Stimulated activated CD4-positive, alpha-beta T cell treated with anti-CD3 and anti-CD28 coated beads, Interleukin-4, amount 100 ng/mL, for 24 hours (primary cell): ENCODE results near the gene LPCAT3.

Experiments
- DNase-seq: peaks from one replicate; pipeline ENCODE4 v3.0.0-alpha.2; 2020

Gene LPCAT3

DNA sequence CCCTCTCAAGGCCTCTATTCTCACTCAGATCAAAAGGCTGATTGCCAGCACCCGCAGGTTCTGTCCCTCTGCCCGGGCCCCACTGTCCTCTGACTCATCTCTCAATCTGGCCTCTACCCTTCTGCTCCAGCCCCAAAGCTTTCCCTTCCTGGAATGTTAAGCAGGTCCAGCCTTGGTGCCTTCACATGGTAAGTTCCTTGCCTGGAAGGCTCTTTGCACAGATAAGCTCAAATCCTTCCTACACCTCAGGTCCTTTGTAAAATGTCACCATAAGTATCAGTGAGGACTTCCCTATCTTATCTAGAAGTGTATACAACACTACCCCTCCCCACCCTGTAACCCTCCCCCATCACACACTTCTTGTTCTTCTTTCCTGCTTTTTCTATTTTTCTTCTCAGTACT is 22.2 kb downstream of the LPCAT3 start:
- DNase-seq = no peak

DNA sequence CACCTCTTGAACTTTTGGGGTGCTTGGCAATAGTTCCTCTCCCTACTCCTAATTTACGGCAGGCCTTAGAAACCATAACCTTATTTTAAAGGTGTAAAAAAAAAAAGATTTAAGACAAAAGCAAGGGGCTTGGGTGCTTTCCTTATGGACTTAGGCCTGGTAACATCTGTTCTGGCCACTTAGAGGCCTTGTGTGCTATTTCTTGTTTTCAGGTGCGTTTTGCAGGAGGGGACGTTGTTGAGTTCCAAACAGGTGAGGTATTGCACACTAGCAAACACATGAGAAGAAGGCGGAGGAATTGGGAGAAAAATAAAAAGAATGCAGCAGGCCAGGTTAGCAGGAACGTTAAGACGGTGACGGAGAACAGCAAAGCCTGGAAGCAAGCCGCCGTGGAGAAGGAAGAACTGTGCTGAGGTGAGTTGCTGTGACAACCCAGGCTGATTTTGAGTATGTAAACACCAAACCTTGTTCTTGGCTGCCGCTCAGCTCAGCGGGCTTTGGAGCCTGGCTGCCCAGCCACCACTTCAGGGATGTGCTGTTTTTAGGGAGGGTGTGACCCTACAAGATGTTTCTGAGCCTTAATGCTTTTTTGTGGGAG is 30.2 kb downstream of the LPCAT3 start:
- DNase-seq = no peak

DNA sequence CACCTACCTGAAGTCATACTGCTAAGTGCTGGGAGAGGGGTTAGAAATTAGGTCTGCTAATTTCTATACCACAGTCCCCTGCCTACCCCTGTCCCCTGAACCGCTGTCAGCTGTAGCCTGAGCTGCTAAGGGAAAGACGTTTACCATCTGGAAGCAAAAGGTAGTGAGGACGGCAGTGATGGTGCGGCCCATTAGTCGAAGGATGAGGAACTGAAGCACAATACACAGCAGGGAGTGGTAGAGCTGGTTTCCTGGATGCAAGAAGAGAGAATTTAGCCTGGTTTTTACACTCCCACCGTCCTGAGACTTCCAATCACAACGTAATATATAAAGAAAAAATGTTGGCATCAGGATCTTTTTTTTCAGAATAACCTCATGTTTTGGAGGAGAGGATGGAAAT is 35.7 kb downstream of the LPCAT3 start:
- DNase-seq = no peak

DNA sequence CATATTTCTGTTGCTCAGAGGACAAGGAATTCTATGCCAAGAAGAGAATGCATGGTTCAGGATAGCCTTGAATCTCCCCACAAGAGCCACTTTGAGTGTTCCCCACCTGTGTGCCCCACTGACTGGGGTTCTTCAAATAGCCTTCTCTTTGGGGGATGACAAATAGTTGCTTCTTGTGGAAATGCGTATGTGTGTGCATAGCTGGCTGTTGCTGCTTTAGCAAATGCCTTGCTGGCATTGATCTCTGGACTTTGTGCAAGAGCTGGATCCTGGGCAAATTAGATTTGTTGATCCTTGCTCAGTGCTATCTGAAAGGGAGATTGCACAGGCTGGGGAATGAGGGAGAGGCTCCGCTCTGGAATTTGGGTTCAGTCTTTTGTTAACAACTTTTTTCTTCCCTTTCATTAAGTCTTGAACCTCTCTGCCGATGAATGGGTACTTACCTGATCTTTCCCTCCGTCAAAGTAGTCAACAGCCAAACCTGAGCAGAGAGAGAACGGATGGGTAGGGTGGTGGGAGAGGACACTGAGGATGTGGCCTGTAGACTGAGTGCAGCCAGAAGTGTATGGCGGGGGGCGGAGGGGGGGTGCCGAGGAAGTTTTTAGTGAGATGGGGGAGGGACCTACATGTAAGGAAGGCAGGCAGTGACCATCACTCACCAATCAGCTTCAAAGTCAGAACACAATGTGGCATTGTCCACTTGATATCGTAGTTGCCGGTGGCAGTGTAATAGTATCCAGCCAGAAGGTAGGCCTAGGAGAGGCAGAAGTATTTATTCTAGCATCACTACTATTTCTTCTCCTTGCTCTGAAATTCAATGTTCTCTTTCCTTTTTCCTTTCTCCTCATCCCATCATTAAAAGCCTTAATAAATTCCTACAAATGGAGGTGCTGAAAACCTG is 36.9 kb downstream of the LPCAT3 start:
- no peak for DNase-seq

DNA sequence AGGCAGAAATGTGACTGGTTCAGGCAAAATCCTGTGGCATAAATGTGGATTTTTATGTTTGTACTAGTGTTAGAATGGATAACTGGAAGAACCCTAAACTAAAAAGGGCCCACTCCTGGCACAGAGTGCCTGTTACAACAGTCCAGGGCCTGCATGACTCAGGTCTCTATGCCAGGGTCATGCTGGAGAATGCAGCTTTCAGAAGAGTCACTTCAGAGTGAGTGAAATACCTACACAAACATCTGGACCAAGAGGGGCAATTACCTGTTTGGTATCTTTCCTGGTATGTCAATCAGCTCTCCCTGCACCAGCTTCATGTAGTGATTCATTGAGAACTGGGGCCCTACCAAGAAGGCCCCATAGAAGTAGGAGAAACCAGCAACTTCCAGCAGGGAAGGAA is 37.5 kb downstream of the LPCAT3 start:
- DNase-seq = no peak

DNA sequence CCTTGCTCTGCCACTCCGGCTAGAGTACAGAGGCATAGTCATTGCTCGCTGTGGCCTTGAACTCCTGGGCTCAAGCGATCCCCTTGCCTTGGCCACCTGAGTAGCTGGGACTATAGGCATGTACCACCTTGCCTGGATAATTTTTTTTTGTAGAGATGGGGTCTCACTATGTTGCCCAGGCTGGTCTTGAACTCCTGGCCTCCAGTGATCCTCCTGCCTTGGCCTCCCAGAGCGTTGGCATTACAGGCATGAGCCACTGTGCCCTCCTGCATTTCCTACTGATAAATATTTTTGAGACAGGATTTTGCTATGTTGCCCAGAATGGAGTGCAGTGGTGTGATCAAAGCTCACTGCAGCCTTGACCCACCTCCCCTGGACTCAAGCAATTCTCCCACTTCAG is 38.2 kb downstream of the LPCAT3 start:
- no peak for DNase-seq

DNA sequence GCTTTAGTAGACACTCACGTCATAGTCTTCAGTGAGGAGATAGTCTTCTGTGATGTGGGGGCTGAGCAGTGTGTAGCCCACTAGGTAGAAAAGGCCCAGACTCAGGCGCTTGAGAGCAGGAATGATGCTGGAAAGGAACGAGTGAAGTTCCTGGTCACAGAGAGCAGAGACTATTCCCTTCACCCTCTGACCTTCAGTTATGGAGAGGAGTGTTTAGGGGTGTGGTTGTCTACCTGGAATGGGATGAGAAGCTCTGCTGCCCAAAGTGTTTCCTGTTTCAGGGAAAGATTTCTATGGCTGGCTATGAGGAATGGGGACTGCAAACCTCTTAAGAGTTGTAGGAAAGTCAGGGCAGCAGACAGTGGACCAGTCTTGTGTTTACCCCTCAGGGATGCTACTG is 38.8 kb downstream of the LPCAT3 start:
- no peak for DNase-seq

DNA sequence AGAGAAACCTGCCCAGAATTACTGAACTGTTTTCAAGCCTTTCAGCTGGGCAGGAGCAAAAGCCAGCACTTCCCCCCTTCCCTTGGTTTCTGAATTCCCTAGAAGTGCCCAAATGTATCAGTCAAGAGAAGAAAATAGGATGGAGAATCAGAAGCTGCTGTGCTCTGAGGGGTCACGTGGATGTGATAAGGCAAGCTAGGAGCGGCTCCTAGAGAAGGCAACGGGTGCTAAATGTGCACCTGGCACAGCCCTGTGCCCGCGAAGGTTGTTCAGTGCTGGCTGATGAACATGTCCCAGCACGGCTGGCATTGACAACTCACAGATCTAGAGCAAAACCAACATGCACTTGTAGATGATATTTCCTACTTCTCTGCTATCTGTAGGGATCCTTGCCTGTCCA is 39.3 kb downstream of the LPCAT3 start:
- DNase-seq = no peak

DNA sequence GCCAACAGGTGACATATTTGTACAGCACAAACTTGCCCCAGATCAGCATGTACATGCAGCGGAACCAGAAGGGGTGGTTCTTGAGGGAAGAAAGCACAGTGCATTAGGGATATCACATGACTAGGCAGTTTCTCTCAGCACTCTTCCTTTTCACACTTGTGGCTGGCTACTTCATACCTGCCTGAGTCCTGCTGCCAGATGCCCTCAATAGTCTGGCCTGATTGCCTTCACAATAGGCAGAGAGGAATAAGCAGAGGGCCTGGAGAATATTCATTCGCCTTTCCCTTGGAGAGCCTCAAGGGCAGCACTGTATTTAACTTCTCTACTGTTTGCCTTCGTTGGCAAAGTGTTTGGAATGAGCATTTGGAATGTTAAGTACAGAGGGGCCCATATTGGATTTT is 39.7 kb downstream of the LPCAT3 start:
- DNase-seq = no peak

DNA sequence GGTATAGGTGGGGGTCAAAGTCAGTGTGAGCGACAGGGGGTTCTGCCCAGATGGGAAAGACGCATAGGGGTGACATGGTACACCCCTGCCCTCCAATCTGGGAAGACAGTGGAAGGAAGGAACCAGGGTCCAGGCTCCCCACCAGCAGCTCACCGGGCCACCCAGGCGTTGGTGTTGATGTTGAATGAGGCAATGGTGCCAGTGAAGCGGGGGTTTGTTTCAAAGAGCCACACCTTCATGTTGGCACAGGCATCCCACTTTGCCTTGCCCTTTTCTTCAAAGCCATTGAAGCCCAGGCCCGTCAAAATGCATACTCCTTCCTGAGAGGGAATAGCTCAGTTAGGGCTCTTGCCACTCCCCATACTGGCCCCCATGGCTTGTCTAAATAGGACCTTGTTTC is 40.1 kb downstream of the LPCAT3 start:
- DNase-seq = no peak

DNA sequence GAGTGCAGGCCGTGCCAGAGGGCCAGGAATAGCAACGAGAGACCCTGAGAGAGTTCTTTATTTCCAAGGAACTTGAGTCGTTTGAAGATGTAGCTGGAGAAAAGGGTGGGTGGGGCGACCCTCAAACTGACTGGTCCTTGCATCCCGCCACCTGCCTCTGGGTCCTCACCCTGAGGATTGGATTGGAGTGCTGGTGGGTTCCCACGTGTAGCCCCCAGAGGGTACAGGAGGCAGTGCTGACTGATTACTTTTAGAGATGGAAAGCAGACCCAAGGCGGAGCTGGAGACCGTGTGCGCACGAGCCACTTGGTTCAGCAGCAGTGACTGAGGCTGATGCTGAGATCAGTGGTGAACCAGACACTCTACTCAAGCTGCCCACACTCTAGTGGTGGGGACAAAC is 40.6 kb downstream of the LPCAT3 start:
- no peak for DNase-seq

DNA sequence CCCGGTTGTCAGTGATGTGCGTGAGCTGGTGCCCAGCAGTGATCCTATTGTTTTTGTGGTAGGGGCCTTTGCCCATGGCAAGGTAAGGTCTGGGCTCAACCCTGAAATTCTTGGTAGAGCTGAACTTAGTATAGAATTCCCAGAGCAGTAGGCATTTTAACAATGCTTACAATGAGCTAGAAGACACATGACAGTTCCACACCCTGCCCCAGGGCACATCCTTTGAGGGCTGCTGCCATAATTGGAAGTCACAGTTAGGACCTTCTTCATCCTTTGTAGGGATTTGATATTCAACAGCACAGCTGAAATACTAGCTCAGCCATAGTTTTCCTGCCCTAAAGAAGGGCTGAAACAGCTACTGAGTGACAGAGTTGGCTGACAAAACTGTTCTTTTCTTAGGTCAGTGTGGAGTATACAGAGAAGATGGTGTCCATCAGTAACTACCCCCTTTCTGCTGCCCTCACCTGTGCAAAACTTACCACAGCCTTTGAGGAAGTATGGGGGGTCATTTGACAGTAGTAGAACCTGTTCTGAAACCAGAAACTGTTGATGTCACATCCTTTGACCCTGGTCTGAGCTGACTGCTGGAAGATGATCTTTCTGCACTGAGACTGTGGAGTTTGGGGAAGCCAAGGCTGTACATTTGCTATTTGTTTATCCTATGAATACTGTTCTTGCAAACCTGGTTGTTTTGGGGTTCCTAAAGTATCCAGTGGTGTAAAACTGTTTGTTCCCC is 42.8 kb downstream of the LPCAT3 start:
- DNase-seq = no peak

DNA sequence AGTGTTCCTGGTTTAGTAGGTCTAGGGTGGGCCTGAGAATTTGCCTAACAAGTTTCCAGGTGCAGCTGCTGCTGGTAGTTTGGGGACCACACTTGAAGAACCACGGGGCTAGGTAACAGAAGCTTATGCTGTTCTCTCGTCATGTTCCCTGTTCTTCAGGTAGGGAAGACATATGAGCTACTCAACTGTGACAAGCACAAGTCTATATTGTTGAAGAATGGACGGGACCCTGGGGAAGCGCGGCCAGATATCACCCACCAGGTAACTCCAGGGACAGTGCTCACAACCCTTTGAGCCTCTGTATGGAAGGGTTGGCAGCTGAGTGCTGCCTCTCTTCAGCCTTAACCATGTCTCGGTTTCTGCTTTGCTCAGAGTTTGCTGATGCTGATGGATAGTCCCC is 44.1 kb downstream of the LPCAT3 start:
- DNase-seq = no peak

DNA sequence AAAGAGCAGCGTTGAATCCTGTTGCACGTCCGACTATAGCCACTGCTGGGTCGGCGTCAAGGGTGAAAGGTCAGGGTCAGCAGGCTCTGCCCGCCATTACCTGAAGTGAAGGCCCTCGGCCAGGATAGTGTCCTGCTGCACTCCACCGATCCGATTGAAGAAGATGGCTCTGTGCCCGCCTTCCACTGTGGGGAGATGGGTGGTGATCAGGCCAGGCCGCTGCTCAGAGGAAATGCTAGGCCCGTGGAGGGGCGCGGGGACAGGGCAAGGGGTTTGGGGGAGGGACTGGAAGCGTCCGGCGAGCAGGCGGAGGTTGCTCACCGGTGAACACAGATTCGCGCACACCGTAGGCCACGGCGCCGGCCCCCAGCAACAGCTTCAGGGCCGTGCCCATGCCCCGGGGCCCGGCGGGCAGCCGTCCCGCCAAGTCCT is 48.2 kb downstream of the LPCAT3 start:
- no peak for DNase-seq

DNA sequence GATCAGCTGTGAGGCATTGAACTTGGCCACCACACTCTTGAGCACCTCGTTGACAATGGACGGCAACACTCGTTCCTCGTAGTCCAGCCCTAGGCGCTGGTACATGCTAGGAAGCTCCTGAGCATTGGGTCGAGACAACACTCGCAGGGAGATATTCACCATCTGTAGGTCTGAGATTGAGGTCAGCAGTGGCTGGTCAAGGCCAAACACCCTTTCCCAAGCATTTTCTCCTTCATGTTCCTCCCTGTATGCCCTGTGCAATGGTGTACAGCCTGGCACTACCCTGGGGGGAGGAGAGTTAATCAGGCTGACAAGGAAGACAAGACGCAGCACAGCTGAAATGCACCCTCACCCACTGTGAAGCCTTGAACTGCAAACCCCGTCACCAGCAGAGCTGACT is 49.9 kb downstream of the LPCAT3 start:
- DNase-seq = no peak

DNA sequence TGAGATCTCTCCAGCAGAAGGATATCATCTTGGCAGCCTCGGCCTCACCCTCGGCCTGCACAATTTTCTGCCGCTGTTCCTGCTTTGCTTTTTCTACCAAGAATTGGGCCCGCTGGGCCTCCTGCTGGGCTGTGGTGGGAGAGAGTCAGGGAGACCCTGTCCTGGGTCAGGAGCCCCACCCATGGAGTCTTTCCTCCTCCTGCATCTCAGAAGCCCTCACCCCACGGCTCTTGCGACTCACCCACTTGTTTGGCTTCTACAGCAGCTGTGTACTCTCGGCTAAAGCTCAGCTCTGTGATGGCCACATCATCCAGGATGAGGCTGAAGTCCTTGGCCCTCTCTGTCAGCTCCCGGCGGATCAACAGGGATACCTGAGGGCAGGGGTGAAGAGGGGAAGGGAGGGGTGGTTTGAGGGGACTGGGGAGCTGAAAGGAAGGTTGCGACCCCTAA is 50.6 kb downstream of the LPCAT3 start:
- DNase-seq = no peak

DNA sequence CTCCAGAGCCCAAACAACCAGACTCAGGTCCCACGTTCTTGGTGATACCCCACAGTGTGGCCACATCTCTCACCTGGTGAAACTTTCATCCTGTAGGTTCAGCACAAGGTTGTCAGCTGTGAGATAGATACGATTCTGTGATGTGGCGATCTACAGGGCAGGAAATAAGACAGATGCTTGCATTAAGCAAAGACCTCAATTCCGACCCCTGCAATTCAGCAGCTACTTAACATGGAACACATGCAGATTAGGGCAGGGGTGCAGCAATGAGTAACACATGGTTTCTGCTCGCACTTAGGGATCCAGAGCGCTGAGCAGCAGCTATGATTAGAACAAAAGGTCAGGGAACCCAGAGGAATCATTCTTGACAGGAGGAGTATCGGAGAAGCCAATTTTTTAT is 51.9 kb downstream of the LPCAT3 start:
- no peak for DNase-seq

DNA sequence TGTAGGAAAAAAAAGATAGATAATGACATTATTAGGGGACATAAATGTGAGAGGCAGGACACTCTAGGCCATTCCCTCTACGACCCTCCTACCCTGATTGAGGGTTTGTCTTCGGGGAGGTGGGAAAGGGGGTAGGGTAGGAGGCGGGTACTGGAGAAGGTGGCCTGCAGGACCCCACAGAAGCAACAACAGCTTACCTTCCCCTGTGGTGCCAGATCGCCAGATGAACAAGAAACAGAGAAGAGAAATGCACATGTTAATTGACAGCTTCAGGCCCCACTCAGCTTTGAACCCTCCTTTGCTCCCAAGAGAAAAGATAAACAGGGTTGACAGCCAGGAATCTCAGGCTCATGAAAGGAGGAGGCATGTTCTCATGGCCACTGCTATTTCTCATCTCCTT is 52.6 kb downstream of the LPCAT3 start:
- no peak for DNase-seq

DNA sequence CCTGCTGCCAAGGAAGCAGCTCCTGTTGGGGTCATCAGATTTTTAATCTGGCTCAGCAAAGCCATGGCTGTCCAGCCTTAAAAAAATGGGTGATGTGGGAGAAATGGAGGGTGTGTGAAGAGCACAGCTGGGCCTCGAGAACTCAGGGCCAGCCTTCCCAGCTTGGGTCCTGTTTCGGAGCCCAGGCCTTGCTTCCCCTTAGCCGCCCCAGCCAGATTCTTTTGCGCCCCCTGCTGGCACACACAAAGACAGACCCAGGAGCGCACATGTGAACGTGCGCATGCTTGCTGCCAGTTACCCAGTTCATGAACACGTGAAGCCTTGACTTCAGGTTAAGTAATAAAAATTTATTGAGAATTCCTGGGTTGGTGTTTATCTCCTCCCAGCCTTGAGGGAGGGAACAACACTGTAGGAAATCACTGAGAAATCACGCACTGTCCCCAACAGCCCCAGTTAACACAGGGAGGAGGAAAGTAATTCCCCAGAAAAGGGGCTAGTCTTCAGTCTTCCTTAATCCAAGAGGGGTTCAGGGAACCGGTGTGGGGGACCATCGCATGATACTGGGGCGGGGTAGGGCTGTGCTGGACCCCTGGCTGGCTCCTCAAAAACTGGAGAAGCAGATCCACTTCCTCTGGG is 53.1 kb downstream of the LPCAT3 start:
- DNase-seq = peak; percentile 91

DNA sequence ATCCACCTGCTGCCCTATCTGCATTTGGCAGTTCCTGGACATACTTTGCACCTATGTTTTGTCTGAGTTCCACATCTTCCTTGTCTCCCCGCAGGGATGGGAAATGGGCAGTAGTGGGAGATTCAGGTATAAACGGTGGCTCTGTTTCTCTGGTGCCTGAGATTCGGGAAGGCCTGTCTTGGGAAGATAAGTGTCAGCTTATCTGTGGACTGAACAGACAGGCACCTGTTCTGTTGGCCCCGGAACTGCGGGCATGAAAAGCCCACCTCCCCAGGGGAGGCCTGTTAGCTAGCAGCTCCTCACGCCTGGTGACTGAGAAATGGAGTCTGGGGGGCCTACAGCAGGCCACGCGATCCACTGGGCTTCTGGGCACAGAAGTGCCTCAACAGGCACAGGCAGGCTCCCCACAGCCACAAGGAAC is 53.7 kb downstream of the LPCAT3 start:
- DNase-seq = peak; percentile 3

DNA sequence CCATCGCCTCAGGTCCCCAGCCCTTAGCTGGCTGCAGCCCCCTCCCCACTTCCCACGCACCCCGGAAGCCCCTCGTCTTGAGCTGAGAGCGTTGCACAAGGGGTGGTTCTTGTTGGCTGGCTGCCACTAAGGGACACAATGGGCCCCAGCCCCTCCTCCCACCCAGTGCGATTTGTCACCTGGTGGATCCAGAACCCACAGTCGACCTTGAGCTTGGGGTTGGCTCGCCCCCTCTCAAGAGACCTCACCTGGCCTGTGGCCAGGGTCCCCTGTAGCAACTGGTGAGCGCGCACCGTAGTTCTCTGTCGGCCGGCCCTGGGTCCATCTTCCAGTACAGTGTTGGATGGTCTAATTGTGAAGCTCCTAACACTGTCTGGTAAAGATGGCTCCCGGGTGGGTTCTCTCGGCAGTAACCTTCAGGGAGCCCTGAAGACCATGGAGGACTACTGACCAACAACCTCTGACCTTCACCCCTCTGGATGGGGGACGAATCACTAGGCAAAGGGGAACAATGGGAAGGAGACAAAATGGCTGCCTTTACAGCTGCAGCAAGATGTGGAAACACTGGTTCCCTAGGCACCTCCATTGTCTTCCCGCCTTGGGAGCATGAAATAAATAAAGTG is 54.4 kb downstream of the LPCAT3 start:
- DNase-seq = peak; percentile 16

DNA sequence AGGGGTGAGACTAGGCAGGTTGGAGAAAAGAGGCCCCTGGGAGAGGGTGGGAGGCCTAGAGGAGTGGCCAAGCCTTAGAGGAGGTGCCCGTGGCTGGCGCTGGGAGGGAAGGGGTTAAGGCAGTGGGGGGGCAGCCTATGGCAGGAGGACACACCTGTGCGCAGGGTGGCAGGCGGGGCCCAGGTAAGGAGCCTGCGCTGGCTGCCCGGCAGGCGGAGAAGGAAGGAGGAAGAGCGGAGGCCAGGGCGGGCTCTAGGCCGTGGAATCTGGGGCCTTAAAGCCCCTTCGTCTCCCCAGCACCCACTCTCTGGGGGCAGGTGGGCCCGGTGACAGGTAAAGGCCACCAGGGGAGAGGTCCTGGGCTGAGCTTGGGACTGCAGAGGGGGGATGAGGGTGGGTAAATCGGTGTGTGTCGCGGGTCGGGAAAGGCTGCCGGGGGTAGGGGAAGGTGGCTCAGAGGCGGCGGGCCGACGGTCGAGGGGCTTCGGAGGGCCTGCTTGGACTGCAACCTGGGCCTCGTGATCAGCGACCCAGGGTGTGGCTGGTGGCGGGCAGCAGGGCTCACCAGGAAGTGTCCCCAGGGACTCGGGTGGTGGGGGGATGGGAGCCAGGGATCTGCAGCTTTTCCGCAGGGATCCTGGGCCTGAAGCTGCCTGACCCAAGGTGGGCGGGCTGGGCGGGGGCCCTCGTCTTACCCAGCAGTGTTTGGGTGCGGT is 55.1 kb downstream of the LPCAT3 start:
- no peak for DNase-seq
